22Rv1 (cell line): Measurements from ENCODE around the gene LDLRAD4.

Experiments used
- H3K27ac ChIP-seq: fragments of 450-650 bp; 2 replicates; pipeline ENCODE4 v1.5.1; 2017
- ZFX ChIP-seq: fragments of 450-650 bp; IDR thresholded peaks from 2 replicates; pipeline ENCODE4 v1.6.1; 2017; ENCODE audit warnings: antibody characterized with exemption, borderline replicate concordance
- TF ChIP-seq, protein P1 (sequence below): fragments of 450-650 bp; IDR thresholded peaks from 2 replicates; pipeline ENCODE4 v1.5.1; 2017; ENCODE audit warnings: mild to moderate bottlenecking

The LDLRAD4 gene

DNA sequence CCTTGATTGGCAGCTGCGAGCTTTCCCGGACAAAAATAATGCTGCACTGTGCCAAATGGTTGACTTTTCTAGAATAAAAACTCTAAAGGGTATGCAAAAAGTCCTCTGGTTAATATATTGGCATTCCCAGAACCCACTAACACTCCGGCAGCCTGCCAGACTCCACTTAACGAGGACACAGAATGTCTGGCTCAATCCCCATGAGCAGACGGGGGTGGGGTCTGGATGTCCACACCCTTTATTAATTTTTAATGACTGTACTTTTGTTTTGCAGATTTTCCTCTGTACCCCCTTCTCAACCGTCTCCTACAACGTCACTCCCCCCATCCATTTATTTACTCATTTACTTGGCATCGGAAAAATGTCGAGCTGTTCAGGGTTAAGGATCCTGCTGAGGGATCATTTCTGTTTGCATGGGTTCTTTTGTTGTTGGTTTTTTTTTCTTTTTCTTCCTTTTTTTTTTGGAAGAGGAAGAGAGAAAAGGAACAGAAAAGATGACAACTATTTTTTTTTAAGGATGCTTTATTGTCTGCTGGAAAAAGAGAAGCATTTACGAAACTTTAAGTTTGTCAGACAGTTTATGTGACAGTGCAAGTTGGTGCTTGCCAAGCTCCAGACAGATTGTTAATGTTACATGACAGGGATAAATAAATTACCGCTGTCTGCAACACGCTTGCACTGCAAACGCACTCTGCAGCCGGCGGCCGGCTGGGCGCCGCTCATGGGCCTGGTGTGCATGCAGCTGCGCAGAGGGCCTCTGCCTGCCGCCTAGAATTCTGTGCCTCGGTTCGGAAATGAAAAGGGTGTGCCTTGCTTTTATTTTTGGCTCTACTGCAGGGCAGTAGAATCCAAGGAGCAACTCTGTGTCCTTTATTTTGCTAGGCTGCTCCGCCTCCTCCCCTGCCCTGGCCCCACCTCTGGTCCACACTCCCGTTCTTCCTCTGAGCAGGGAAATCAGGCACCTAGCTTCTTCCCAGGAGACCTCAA, 3.6 kb downstream of the LDLRAD4 start:
- TF ChIP-seq, protein P1, sequence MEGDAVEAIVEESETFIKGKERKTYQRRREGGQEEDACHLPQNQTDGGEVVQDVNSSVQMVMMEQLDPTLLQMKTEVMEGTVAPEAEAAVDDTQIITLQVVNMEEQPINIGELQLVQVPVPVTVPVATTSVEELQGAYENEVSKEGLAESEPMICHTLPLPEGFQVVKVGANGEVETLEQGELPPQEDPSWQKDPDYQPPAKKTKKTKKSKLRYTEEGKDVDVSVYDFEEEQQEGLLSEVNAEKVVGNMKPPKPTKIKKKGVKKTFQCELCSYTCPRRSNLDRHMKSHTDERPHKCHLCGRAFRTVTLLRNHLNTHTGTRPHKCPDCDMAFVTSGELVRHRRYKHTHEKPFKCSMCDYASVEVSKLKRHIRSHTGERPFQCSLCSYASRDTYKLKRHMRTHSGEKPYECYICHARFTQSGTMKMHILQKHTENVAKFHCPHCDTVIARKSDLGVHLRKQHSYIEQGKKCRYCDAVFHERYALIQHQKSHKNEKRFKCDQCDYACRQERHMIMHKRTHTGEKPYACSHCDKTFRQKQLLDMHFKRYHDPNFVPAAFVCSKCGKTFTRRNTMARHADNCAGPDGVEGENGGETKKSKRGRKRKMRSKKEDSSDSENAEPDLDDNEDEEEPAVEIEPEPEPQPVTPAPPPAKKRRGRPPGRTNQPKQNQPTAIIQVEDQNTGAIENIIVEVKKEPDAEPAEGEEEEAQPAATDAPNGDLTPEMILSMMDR = no peak
- TF ChIP-seq ZFX = no peak
- no peak overlapping the region for H3K27ac ChIP-seq

DNA sequence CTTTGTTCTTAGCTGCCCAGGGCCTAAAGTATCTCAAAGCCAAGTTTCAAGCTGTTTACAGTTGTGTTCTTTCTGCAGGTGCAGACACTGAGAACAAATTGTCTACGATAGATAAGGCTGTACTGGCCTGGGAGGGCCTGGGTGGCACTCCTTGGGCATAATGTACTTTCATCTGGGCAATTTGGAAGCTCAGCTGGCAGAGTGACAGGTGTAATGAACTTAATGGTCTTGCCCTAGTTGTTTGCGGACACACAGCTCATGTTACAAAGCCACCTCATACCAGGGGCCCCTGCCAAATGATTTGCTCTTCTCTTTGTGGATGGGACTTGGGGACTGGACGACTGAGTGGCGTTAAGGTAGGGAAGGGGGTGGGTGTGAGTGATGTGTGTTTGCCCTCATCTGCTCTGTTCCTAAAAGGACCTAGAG, 4.3 kb downstream of the LDLRAD4 start:
- TF ChIP-seq, protein P1 = no peak
- no peak for TF ChIP-seq ZFX
- H3K27ac ChIP-seq = no peak overlapping the region

DNA sequence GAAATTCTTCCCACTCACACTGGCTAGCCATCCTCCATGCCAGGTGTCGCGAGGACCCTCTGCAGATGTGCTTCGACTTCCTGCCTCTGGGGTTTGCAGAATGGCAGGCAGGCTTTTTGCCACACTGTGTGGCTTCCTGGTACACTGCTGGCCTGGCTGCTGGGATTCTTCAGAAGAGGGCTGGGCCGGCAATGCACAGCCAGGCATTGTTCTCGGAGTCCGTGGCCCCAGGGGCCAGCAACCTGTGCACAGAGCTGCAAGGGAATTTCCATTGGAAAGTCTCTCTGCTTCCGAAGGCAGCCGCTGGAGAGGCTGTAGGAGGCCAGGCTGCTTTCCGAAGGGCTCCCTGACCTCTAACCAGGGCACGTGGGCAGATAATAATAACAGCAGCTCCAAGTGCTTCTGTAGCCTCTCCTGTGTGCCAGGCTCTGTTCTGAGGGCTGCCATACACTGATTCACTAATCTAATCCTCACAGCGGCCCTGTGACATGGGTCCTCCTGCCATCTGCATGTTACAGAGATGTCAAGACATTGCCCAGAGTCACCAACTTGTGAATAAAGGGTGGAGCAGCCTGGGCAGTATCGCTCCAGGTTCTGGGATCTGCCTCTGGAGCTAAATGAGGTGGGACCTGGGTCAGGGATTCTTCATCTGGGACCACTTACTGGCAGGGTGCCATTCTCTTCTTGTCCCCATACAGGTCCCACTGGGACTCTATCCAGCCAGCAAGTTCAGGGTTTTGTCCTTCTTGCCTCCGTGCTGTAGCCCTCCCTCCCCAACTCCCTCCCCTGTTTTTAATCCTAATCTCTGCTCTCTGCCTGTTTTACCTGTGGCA, 5.0 kb downstream of the LDLRAD4 start:
- no peak overlapping the region for H3K27ac ChIP-seq
- TF ChIP-seq ZFX = no peak
- TF ChIP-seq, protein P1 = no peak

DNA sequence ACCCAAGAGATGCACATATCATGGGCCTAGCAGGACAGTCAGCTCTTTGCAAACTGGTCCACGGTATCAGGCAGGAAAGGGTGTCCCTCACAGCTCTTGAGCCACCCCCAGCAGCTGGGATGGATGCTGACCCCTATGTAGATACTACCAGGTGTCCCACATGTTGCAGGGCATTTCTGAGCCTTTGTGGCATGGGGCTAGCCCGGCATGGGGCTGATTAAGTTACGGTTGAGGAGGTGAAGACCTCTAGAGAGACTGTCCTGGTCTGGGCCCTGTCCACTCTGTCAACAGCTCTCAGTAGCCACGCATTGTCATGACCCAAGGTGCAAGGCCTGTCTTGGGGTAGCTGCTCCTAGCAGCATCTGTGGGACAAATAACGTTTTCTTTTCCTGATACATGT, 6.7 kb downstream of the LDLRAD4 start:
- TF ChIP-seq, protein P1 = no peak
- no peak overlapping the region for H3K27ac ChIP-seq

DNA sequence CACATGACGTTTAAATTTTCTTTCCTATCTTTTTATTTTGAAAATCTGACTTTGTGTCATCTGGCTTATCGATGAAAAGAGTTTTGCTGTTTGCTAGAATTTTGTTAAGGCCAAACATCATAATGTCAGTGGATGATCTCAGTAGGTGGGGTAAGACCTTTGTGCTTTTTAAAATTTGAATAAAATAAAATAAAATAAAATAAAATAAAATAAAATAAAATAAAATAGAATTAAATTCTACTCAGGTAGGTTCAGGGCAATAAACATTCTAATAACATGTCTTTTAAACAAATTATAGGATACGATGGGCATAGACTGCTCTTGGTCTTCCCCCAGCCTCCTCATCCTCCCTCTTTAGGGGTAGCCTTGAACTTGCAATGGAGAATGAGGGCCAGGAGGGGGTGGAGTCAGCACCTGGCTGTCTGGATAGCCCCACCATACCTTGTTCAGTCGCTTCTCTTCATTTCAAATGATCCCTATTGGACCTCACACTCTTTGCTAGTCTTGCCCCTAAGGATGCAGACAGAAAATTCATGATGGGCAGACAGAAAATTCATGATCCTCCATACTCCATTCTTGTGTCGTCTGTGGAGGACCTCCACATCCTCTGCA, 8.1 kb downstream of the LDLRAD4 start:
- TF ChIP-seq ZFX = no peak
- TF ChIP-seq, protein P1 = no peak
- no peak overlapping the region for H3K27ac ChIP-seq

DNA sequence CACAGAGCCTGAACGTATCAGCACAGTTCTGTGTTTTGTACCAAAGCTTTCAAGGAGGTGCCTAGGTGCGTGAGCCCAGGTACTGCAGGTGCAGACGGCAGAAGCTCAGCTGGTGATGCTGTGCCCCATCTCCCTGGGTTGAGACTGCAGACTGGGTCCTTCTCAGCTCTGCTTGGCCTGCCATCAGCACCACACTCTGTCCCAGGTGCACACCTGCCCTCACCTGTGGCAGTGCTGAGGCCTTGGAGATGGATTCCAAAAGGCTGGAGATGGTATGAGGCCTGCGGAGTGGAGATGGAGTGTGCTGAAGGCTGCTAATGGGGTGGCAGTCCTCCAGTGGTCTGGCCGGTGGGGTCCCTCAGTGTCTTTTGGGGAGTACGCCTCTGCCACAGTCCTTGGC, 9.3 kb downstream of the LDLRAD4 start:
- no peak overlapping the region for H3K27ac ChIP-seq
- TF ChIP-seq ZFX = no peak
- TF ChIP-seq, protein P1 = no peak
